TTC549 (cell line): ENCODE measurements around the gene MEMO1.
"Not testable (repeated sequence)": the region's sequence is repeated elsewhere in the genome, so short reads cannot be mapped to it uniquely, and the experiment has no call there.

Source experiments
- FAIRE-seq: peaks from 2 replicates; lab custom pipeline; 2012; peaks lifted over from hg19 to GRCh38; lab: Jason Lieb, UNC

Gene MEMO1

GRCh38 chr2:31957354-31958139 lies 53.3 kb downstream of the MEMO1 start:
- FAIRE-seq: no peak

- FAIRE-seq: not testable (repeated sequence)
These were observed 53.9 kb downstream of the MEMO1 start for GRCh38 chr2:31956934-31957333.

GRCh38 chr2:31956312-31956711 lies 54.5 kb downstream of the MEMO1 start:
- FAIRE-seq: no peak

DNA sequence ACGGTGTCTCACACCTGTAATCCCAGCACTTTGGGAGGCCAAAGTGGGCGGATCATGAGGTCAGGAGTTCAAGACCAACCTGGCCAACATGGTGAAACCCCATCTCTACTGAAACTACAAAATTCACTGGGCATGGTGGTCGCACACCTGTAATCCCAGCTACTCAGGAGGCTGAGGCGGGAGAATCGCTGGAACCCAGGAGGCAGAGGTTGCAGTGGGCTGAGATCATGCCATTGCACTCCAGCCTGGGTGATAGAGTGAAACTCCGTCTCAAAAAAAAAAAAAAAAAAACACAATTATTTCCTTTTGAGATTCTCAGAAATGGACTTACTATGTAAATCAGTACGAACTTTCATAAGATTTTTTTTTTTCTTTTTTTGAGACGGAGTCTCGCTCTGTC lies 57.7 kb downstream of the MEMO1 start:
- not testable (repeated sequence) for FAIRE-seq

- FAIRE-seq: no peak
These were observed 59.8 kb downstream of the MEMO1 start for GRCh38 chr2:31950946-31951562.

GRCh38 chr2:31947871-31948270 lies 62.9 kb downstream of the MEMO1 start:
- no peak for FAIRE-seq

GRCh38 chr2:31946838-31947237 lies 64.0 kb downstream of the MEMO1 start:
- FAIRE-seq: no peak

GRCh38 chr2:31945572-31945935 lies 65.3 kb downstream of the MEMO1 start:
- FAIRE-seq: no peak

- no peak for FAIRE-seq
These were observed 65.8 kb downstream of the MEMO1 start for GRCh38 chr2:31944828-31945571.

GRCh38 chr2:31943636-31944225 lies 67.1 kb downstream of the MEMO1 start:
- no peak for FAIRE-seq

- FAIRE-seq: no peak
These were observed 69.9 kb downstream of the MEMO1 start for GRCh38 chr2:31940920-31941319.

DNA sequence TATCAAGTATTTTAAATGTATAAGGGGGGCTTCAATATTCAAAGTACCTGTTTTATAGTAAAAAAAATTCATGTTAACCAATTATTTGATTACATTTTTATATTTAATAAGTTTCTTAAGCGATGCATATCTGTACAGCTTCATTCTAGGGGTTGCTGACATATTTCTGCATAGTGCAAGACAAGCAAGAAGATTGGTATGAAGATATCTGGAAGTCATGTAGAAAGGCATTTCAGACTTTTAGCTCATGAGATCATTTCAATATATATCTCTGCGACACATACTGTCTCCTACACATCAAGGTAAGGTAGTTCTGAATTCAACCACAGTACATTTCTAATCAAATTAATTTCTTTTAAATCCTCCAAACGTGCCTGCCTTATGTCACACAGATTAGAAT lies 73.1 kb downstream of the MEMO1 start:
- FAIRE-seq: no peak

GRCh38 chr2:31935370-31935769 lies 75.4 kb downstream of the MEMO1 start:
- FAIRE-seq: no peak

GRCh38 chr2:31933066-31933465 lies 77.7 kb downstream of the MEMO1 start:
- FAIRE-seq: no peak

DNA sequence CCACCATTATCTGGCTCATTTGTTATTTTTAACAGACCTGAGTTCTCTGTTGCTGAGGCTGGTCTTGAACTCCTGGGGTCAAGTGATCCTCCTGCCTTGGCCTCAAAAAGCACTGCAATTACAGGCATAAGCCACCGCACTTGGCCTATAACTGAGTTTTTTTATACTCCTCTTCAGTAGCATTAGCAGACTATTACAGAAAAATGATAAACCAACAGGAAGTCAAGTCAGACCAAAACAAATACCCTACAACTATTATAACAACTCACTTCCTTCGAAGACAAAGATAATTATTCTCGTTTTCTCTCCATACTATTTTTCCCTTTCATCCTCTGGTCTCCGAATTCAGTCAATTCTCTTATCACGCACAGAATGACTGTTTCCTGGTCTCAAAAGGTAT lies 78.2 kb downstream of the MEMO1 start:
- FAIRE-seq: no peak

- peak; percentile 79 for FAIRE-seq
These were observed 78.9 kb downstream of the MEMO1 start for GRCh38 chr2:31931916-31932315.

GRCh38 chr2:31925517-31925916 lies 85.3 kb downstream of the MEMO1 start:
- no peak for FAIRE-seq

DNA sequence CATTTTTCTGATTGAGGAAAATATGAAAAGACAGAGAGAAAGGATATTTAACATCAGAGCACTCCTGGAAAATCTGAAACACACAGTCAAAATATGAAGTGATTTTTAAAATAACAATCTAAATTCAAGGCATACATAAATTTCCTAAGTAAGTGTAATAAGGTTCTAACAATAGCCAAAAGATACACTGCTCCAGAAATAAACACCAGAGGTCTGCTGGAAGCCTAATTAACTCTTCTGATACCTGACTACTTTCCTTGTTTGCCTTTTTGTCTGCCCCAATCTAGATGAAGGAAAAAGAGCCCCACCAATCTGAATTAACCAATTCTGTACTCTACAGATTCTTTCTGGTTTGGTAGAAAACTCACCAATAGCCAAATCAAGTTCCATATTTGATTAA lies 87.1 kb downstream of the MEMO1 start:
- no peak for FAIRE-seq

- no peak for FAIRE-seq
These were observed 88.0 kb downstream of the MEMO1 start for GRCh38 chr2:31922542-31923408.

- FAIRE-seq: no peak
These were observed 89.8 kb downstream of the MEMO1 start for GRCh38 chr2:31920962-31921361.

GRCh38 chr2:31919499-31919898 lies 91.3 kb downstream of the MEMO1 start:
- no peak for FAIRE-seq

GRCh38 chr2:31909661-31910060 lies 101.1 kb downstream of the MEMO1 start:
- peak; percentile 60 for FAIRE-seq
